Activated naive CD8-positive, alpha-beta T cell treated with anti-CD3 and anti-CD28 coated beads, Interleukin-2, amount 10 ng/mL, durations not matched to agents 7 days and 5 days (primary cell): Measurements from ENCODE around the gene REPS2. TPM values are rescaled to one million over a fixed set of nuclear protein-coding genes. Genes with fewer than 3 reads are reported as not detected.

Source experiments
- ATAC-seq: fragments of 150-1000 bp; cut with Tn5 transposase; one replicate; pipeline ENCODE4 v1.10.0; 2021; ENCODE audit warnings: low read depth, moderate library complexity
- POLR2A ChIA-PET: fragments of 350-600 bp; sonication (Branson Sonifier 250); formaldehyde crosslinking; loops from one replicate; lab custom pipeline; 2021; ENCODE audit warnings: antibody characterized with exemption; lab: Charles Lee
- DNase-seq: peaks from one replicate; pipeline ENCODE4 v3.0.0; 2021
- H3K27ac Mint-ChIP-seq: one replicate; pipeline ENCODE4 v1.8.0; 2022; ENCODE audit warnings: mild to moderate bottlenecking, mixed read lengths
- H3K27me3 Mint-ChIP-seq: one replicate; pipeline ENCODE4 v1.8.0; 2022; ENCODE audit warnings: mild to moderate bottlenecking, moderate library complexity, mixed read lengths
- H3K36me3 Mint-ChIP-seq: one replicate; pipeline ENCODE4 v1.8.0; 2021; ENCODE audit warnings: mild to moderate bottlenecking, mixed read lengths
- H3K4me1 Mint-ChIP-seq: one replicate; pipeline ENCODE4 v1.8.0; 2021; ENCODE audit warnings: mixed read lengths
- H3K4me3 Mint-ChIP-seq: one replicate; pipeline ENCODE4 v1.8.0; 2022; ENCODE audit warnings: mild to moderate bottlenecking, moderate library complexity, mixed read lengths
- H3K9me3 Mint-ChIP-seq: one replicate; pipeline ENCODE4 v1.8.0; 2021; ENCODE audit warnings: mixed read lengths
- total RNA-seq, 2 experiments: library from RNA; stranded (reverse); gene quantifications; one replicate each; pipeline ENCODE4 v1.2.3, GENCODE V29; 2021

The REPS2 gene
- total RNA-seq, 2 experiments from 2014 or later = 0.08 to 0.31 TPM

DNA sequence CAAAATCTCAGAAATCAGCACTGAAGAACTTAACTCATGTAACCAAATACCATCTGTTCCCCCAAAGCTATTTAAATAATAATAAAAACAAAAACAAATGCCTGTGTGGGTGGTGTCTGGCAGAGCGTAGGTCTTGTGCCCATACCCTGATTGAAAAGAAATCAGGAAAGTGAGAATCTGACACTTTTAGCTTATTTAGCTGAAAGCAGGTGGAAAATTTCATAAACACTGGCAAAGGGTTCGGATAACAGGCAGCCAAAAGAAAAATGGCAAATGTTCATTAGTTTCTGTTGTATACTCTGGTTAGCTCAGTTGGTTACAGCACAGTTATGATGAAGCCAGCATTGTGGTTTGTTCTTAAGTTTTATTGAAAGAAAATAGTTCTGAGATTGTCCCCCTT is 48.3 kb downstream of the REPS2 start:
- Mint-ChIP-seq H3K36me3 (no peaks in the 10 kb centered on the region), H3K4me3 (no peak overlapping the region), H3K27me3 (peaks cover 6% of the 10 kb centered on the region), H3K4me1 (no peaks in the 10 kb centered on the region), H3K27ac (no peak overlapping the region), H3K9me3 (no peaks in the 10 kb centered on the region)
- POLR2A ChIA-PET = no interaction called here
- DNase-seq = no peak
- ATAC-seq = no peak

DNA sequence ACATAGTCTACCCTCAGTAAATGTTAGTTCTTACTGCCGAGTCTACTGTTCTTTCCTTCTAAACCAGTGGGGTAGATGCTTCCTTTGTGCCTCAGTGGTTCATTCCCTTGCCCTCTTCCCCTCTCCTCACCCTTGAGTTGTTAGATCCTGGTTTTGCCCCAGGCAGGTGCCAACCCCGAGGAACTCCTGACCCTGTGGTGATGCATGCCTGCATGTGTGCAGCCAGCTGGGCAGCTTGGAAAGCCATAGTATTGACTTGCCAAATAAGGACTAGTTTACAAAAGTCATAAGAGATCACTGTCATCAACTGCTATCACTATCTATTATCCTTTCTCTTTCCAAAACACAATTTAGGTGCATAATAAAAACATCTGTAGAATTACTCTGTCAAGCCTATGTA is 50.9 kb downstream of the REPS2 start:
- no peaks in the 10 kb centered on the region for H3K4me1 Mint-ChIP-seq
- H3K27me3 Mint-ChIP-seq = peaks cover 4% of the 10 kb centered on the region
- ATAC-seq (no peak), DNase-seq (no peak)
- H3K4me3 Mint-ChIP-seq = no peak overlapping the region
- H3K36me3 Mint-ChIP-seq = no peaks in the 10 kb centered on the region
- POLR2A ChIA-PET = no interaction called here
- H3K27ac Mint-ChIP-seq = no peak overlapping the region
- H3K9me3 Mint-ChIP-seq = no peaks in the 10 kb centered on the region

DNA sequence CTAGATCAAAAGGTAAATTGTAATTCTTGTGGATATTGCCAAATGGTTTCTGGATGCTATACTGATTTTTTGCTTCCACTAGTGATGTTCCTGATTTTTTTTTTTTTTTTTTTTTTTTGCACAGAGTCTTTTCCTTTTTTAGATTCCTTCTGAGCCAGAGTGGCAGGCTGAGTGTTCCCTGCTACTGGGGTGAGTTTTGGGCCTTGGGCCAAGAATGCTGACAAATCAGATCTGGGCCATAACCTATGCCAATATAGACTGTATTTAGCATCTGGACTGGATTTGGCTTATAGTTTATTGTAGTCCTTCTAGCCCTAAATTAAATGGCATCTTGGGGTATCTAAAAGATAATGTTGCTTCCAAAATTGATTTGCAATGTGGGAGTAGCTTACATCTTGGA is 52.8 kb downstream of the REPS2 start:
- H3K4me1 Mint-ChIP-seq = peaks cover 4% of the 10 kb centered on the region
- no peak for ATAC-seq
- no peak overlapping the region for H3K27ac Mint-ChIP-seq
- no peaks in the 10 kb centered on the region for H3K36me3 Mint-ChIP-seq
- POLR2A ChIA-PET = no interaction called here
- peaks cover 8% of the 10 kb centered on the region for H3K27me3 Mint-ChIP-seq
- DNase-seq = no peak
- H3K9me3 Mint-ChIP-seq = no peaks in the 10 kb centered on the region
- no peak overlapping the region for H3K4me3 Mint-ChIP-seq

DNA sequence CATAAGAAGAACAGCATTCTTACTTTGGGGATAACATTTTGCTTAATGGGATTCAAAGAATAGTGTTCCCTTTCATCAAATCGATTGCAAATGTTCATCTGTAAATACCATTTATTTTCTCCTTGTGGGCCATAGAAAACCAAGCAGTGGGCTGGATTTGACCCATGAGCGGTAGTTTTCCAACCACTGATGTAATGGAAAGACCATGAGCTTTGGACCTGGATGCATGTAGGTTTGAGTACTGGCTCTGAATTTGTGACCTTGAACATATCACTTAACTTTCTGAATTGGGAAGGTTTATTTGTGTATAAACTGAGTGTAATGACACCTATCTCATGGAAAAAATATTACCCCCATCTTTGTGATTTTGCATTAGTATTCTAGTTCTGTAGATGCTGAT is 54.3 kb downstream of the REPS2 start:
- DNase-seq = no peak
- Mint-ChIP-seq H3K27me3 (peaks cover 8% of the 10 kb centered on the region), H3K27ac (no peak overlapping the region), H3K36me3 (no peaks in the 10 kb centered on the region), H3K9me3 (no peaks in the 10 kb centered on the region), H3K4me3 (no peak overlapping the region), H3K4me1 (peaks cover 4% of the 10 kb centered on the region)
- no peak for ATAC-seq
- POLR2A ChIA-PET = no interaction called here

DNA sequence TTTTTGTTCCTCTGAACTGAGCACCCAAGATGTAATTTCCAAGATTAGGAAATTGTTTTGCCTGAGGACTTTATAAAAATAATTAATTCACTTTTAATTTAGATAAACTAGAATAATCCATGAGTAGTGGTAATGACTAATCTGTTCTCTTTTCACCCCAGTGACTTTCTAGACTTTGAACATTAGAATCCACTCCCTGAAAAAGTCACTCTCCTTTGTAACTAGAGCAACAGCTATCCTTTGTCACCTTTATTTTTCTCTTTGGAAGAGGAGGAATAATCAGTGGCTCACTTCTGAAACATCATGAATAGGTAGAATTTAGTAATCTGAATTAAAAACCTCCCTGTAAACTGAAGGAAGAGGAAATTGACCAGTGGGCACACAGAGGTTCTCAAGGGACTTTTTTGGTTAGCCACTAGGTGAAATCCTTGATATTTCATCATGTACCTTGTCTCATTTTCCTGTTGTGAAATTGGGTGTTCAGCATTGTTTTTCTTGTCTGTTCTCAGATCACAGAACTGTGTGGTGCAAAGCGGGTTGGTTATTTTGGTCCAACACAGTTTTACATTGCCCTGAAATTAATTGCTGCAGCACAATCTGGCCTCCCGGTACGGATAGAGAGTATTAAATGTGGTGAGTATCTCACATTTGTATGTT is 59.4 kb downstream of the REPS2 start:
- Mint-ChIP-seq H3K9me3 (no peaks in the 10 kb centered on the region), H3K4me3 (no peak overlapping the region), H3K27me3 (peaks cover 8% of the 10 kb centered on the region), H3K4me1 (peaks cover 4% of the 10 kb centered on the region), H3K27ac (no peak overlapping the region), H3K36me3 (no peaks in the 10 kb centered on the region)
- POLR2A ChIA-PET = no interaction called here
- no peak for ATAC-seq
- no peak for DNase-seq

DNA sequence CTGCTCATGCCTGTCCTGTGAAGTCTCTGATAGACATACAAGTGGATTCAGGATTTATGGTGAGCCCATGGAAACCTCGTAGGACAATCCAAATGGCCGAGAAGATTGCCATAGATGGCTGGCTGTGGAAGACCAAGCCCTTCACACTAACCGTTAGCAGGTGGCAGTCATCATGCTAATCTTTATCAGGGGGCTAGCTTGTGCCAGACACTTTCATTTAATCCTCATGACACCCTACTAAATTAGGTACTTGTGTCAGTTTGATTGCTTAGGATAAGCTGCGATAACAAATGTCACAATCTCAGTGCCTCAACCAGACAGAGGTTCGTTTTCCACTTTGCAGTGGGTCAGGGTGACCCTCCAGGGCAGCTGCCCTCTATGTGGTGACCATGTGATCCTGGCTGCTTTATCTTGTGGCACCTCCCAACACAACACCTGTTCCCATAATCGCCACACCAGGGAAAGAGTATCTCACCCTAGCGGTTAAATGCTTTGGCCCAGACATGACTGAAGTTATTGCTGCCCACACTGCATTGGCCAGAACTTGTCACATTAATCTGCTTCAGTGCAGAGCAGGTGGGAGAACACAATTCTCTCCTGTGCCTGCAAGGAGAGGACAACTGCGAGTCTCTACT is 60.8 kb downstream of the REPS2 start:
- ATAC-seq = no peak
- no peak for DNase-seq
- H3K4me1 Mint-ChIP-seq = peaks cover 4% of the 10 kb centered on the region
- H3K27ac Mint-ChIP-seq = no peak overlapping the region
- H3K27me3 Mint-ChIP-seq = peaks cover 8% of the 10 kb centered on the region
- POLR2A ChIA-PET = no interaction called here
- no peak overlapping the region for H3K4me3 Mint-ChIP-seq
- no peaks in the 10 kb centered on the region for H3K36me3 Mint-ChIP-seq
- H3K9me3 Mint-ChIP-seq = no peaks in the 10 kb centered on the region

DNA sequence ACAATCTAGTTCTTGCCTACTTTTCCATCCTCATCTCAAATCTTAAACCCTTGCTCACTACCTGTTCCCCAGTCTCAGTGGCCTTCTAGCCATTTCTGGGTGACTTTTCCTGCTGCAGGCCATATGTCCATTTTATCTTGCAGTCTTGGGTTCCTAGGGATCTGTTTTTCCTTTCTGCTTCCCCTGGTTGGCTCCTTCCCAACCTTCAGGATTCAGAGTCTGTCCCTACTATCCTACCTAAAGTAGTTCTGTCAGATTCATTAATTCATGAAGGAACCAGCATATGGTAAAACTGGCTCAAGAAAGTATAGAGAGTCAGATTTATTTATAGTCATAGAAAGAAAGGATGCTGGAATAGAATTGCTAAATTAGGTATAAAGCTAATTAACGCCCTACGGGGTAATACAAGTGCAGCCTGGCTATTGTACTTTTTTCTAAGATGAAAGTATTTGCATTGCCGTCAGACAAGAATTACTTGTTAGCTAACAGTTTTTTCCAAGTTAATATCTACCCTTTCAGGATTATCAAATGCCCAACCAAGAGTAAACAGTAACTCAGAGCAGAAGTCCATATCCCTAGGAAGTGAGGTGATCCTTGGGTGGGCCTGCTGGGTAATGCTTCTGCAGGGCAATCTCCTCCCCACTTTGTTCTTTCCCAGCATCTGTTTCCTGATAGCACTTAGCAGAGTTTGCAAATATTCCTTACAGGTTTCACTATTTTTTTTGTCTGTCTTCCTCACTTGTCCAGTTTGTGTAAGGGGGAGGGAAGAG is 63.6 kb downstream of the REPS2 start:
- Mint-ChIP-seq H3K36me3 (no peaks in the 10 kb centered on the region), H3K27ac (no peak overlapping the region), H3K9me3 (no peaks in the 10 kb centered on the region), H3K27me3 (peaks cover 4% of the 10 kb centered on the region), H3K4me1 (no peaks in the 10 kb centered on the region), H3K4me3 (no peak overlapping the region)
- POLR2A ChIA-PET = no interaction called here
- DNase-seq (no peak), ATAC-seq (no peak)

DNA sequence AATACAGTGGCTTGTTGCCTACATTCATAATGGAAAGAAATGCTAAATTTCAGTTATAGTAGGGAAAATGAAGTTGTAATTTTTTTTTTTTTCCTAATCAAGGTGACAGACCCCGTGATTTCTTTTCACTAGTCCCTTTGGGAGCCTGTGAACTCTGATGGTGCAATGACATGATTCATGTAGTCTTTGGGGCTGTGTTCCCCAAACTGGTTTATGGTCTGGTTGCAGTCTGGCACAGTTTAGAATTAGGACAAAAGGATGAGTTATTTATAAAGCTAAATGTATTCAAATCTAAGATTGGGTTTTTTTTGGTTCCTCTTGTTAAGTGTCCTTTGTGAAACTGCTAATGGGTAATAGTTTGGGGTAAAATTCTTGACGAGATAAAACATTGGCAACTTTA is 66.0 kb downstream of the REPS2 start:
- Mint-ChIP-seq H3K27ac (no peak overlapping the region), H3K36me3 (no peaks in the 10 kb centered on the region), H3K4me3 (no peak overlapping the region), H3K4me1 (no peaks in the 10 kb centered on the region), H3K27me3 (peaks cover 6% of the 10 kb centered on the region), H3K9me3 (no peaks in the 10 kb centered on the region)
- DNase-seq = no peak
- no peak for ATAC-seq
- POLR2A ChIA-PET = no interaction called here

DNA sequence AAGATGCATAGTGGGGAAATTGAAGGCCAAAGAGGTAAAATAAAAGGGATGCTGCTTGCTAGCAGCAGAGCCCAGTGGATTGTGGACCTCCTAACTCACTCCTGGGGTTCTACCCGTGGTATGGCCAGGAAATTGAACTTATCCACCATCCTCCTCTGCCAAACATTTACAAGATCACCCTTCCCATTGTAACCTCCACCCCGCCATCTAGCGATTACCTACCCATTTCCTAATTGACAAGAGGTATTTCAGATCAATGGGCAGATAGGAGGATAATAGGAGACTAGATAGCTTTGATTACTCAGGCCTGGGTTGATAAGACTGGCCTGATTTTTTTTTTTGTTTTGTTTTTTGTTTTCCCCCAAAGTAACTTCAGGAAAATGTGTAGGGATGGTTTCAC is 67.8 kb downstream of the REPS2 start:
- Mint-ChIP-seq H3K9me3 (no peaks in the 10 kb centered on the region), H3K4me1 (no peaks in the 10 kb centered on the region), H3K27me3 (peaks cover 5% of the 10 kb centered on the region), H3K4me3 (no peak overlapping the region), H3K36me3 (no peaks in the 10 kb centered on the region), H3K27ac (no peak overlapping the region)
- ATAC-seq (no peak), DNase-seq (no peak)
- POLR2A ChIA-PET = no interaction called here

DNA sequence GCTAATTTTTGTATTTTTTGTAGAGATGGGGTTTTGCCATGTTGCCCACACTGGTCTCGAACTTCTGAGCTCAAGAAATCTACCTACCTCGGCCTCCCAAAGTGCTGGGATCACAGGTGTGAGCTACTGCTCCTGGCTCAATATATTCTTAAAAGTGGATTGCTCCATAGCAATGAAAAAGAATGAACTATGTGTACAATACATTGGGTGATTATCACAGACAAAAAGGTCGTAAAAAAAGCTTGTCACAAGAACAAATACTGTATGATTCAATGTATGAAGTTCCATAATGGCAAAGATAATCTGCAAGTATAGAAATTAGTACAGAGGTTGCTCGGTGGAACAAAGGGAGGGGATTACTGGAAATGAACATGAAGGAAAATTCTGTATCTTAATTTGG is 70.7 kb downstream of the REPS2 start:
- POLR2A ChIA-PET = no interaction called here
- Mint-ChIP-seq H3K36me3 (no peaks in the 10 kb centered on the region), H3K4me3 (no peak overlapping the region), H3K27ac (no peak overlapping the region), H3K9me3 (no peaks in the 10 kb centered on the region), H3K27me3 (peaks cover 5% of the 10 kb centered on the region), H3K4me1 (no peaks in the 10 kb centered on the region)
- no peak for ATAC-seq
- no peak for DNase-seq

DNA sequence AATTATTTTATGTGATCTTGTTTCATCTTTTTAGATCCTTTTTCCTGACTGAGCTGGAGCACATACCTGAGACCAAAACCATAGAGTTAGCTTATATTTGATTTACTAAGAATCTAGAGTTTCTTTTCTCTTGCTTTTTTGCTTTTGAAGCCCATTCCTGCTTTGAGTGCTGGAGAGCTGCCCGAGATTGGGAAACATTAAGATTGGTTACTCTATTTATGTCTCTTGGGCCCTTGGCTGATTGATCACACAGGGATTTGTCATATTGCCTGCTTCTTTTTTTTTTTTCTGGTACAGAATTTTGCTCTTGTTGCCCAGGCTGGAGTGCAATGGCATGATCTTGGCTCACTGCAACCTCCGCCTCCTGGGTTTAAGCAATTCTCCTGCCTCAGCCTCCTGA is 73.9 kb downstream of the REPS2 start:
- no peaks in the 10 kb centered on the region for H3K4me1 Mint-ChIP-seq
- POLR2A ChIA-PET = no interaction called here
- H3K9me3 Mint-ChIP-seq = no peaks in the 10 kb centered on the region
- no peak for DNase-seq
- H3K4me3 Mint-ChIP-seq = no peak overlapping the region
- no peak overlapping the region for H3K27ac Mint-ChIP-seq
- ATAC-seq = no peak
- peaks cover 5% of the 10 kb centered on the region for H3K27me3 Mint-ChIP-seq
- no peaks in the 10 kb centered on the region for H3K36me3 Mint-ChIP-seq

DNA sequence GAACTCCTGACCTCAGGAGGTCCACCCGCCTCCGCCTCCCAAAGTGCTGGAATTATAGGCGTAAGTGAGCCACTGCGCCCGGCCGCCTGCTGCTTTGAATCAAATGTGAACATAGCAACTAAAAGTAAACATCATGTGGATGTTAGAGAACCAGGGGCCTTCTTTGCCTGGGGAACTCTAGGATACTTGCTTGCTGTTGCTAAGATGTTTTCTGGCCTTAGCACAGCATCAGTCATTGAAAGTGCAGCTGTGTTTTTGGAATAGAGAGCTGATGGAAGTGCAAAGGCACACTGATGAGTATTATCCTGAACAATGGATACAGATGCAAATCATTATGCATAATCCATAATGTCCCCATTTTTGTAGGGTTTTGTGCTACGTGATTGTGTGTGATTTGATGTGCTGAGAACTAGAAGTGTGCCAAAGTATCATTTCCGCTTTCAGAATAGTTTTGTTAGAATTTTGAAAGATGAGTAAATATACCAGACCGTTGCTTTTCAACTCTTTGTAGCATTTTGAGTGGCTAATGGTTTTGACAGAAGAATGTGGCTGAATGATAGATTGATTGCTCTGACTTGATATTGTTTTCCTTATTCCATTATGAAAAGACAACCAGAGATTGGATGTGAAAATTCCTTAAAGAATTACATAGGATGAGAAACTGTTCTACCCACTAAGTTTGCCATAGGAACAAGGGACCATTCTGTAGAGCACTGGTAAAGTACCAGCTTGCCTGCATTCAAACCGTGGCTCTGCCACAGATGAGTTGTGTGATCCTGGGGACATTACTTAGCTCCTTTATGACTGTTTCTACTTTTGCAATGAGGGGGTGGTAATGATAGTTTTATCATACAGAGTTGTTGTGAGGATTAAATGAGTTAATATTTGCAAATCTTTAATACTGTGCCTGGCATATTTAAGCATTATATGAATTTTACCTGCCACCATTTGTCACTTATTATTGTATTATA is 74.7 kb downstream of the REPS2 start:
- H3K36me3 Mint-ChIP-seq = no peaks in the 10 kb centered on the region
- H3K4me3 Mint-ChIP-seq = no peak overlapping the region
- DNase-seq = no peak
- no peaks in the 10 kb centered on the region for H3K9me3 Mint-ChIP-seq
- no peak for ATAC-seq
- H3K27ac Mint-ChIP-seq = no peak overlapping the region
- H3K27me3 Mint-ChIP-seq = peaks cover 3% of the 10 kb centered on the region
- POLR2A ChIA-PET = no interaction called here
- H3K4me1 Mint-ChIP-seq = no peaks in the 10 kb centered on the region

DNA sequence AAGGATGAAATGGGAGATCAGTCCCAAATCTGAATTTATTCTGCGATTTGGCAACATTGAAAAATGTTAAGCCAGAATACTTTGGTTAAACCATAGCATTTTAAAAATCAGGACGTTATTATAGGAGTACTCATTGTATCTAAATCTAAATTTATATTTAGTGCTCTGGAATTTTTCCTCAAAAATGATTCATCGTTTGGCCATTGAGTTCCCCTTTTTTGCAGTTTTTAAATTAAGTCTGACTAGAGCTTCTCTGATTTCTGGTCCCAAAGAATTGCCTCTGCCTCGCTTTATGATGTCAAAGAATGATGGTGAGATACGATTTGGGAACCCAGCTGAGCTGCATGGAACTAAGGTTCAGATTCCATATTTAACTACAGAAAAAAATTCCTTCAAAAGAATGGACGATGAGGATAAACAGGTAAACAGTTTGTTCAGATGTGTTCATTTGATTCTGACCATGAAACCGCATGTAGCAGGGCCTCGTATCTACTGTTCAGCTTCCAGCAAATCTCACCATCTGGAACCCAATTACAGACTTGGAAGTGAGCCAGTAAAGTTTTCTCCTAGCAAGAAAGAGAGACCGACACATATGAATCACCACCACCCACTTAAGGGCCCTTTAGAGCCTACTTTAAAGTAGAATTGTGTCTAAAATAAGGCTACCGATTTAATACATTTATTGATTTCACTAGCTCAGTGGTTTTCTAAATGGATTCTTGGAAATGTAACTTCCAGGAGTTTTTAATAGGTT is 75.6 kb downstream of the REPS2 start:
- Mint-ChIP-seq H3K4me1 (no peaks in the 10 kb centered on the region), H3K9me3 (no peaks in the 10 kb centered on the region), H3K27ac (no peak overlapping the region), H3K36me3 (no peaks in the 10 kb centered on the region), H3K4me3 (no peak overlapping the region), H3K27me3 (peaks cover 3% of the 10 kb centered on the region)
- ATAC-seq (no peak), DNase-seq (no peak)
- POLR2A ChIA-PET = no interaction called here
